ENCODE measurements around the gene STMN3. TPM values are rescaled to one million over a fixed set of nuclear protein-coding genes. Genes with fewer than 3 reads are reported as not detected.
"Not testable (repeated sequence)": the region's sequence is repeated elsewhere in the genome, so short reads cannot be mapped to it uniquely, and the experiment has no call there.

The STMN3 gene
- total and polyA plus RNA-seq, 11 donors, result 2.9 to 15.6 (median 5.2) TPM

DNA sequence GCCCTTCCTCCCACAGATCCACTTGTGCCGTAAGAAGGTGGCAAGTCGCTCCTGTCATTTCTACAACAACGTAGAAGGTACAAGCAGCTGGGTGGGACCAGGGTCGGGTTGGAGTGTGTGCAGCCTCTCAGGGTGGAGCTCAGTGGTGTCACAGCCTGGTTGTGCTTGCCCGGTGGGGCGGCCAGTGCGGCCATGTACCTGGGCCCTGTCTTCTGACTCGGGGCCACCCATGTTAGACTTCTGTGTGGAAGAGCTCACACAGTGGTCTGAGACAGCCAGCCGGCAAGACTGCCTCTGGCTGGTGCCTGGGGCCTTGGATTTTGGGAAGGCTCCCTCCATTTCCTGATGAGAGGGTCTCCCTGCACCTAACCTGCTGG lies 9.6 kb upstream of the STMN3 start:
- no peaks in the 10 kb centered on the region for H3K27me3 ChIP-seq
- peaks cover 0 to 67% (median 50%) of the 10 kb centered on the region in 9 donors for H3K36me3 ChIP-seq
- no peak for TF ChIP-seq POLR2A (IDR thresholded peaks at IDR 0.05)
- TF ChIP-seq CTCF (IDR thresholded peaks at IDR 0.05), result no peak
- no peak overlapping the region for H3K4me3 ChIP-seq
- H3K9me3 ChIP-seq, result no peaks in the 10 kb centered on the region
- intact Hi-C loops (cut with DNase I), result no loop called here
- no peak overlapping the region for H3K27ac ChIP-seq
- WGBS, 4 donors, result 92 to 95% (median 94%) methylated on average over 7 to 9 of the region's 9 CpGs
- peaks cover 3 to 14% (median 10%) of the 10 kb centered on the region in 12 donors for H3K4me1 ChIP-seq
- DNase-seq (no peak), ATAC-seq (no peak)

DNA sequence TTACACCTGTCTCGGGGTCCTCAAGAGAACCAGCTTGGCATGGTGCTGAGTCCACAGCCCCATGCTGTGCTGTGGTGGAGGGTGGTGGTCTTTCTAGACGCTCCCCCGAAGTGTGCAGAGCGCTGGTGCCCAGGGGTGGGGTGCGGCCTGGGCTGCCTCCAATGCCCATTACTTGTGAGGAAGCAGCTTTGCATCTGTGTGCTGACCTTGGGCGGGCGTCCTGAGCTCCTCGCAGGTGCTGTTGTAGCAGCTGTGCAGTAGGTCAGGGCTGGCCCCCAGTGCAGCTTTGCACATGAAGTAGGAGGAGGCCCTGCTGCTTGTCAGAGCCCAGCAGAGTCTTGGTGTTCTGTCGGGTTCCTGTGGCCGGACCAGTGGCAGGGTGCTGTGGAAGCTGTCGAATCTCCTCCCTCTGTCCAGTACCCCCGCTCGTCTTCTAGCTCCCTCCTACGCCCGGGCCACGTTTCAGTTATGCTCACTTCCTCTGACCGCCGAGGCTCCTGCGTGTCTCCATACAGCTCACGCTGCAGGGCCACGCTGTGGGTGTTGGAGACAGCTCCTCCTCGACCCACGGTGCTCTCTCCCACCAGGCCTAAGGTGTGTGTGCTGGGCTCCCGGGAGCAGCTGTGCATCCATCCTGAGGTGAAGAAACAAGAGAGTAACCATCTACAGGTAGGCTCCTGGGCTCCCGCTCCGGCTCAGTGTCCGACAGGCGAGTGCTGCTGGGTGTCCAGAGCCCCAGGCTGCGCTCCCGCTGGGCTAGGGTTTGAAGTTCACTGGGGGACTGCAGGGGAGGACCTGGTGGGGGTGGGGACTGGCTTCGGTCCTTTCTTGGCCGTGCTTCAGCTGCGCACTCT lies 9.0 kb upstream of the STMN3 start:
- no peak overlapping the region for H3K27ac ChIP-seq
- DNase-seq (no peak), ATAC-seq (no peak)
- intact Hi-C loops (cut with DNase I), result no loop called here
- TF ChIP-seq CTCF (IDR thresholded peaks at IDR 0.05), result no peak
- TF ChIP-seq POLR2A (IDR thresholded peaks at IDR 0.05), result no peak
- H3K4me3 ChIP-seq, result no peak overlapping the region
- H3K9me3 ChIP-seq, result no peaks in the 10 kb centered on the region
- H3K4me1 ChIP-seq, result peaks cover 3 to 20% (median 16%) of the 10 kb centered on the region in 12 donors
- H3K36me3 ChIP-seq, result peaks cover 0 to 61% (median 44%) of the 10 kb centered on the region in 9 donors
- WGBS, 4 donors, result 90 to 94% (median 91%) methylated on average over 25 to 33 of the region's 33 CpGs
- no peaks in the 10 kb centered on the region for H3K27me3 ChIP-seq

DNA sequence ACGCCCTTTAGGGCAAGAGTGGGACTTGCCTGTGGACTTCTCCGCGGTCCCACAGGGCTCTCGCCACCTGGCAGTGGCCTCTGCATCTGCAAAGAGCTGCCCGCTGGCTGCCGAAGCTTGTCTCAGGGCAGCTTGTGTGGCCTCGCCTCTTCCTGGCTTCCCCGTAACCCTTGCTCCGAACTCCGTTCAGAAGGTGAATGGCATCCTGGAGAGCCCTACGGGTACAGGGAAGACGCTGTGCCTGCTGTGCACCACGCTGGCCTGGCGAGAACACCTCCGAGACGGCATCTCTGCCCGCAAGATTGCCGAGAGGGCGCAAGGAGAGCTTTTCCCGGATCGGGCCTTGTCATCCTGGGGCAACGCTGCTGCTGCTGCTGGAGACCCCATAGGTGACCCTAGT lies 7.9 kb upstream of the STMN3 start:
- WGBS, 4 donors, result 95 to 97% (median 96%) methylated on average over 17 to 22 of the region's 22 CpGs
- intact Hi-C loops (cut with DNase I), result no loop called here
- Histone ChIP-seq H3K36me3 (peaks cover 0 to 52% (median 36%) of the 10 kb centered on the region in 9 donors), H3K9me3 (no peaks in the 10 kb centered on the region), H3K27ac (no peak overlapping the region), H3K4me3 (no peak overlapping the region), H3K27me3 (no peaks in the 10 kb centered on the region), H3K4me1 (peaks cover 3 to 23% (median 16%) of the 10 kb centered on the region in 12 donors)
- DNase-seq, result no peak
- TF ChIP-seq CTCF (IDR thresholded peaks at IDR 0.05) (no peak), POLR2A (IDR thresholded peaks at IDR 0.05) (no peak)
- no peak for ATAC-seq

DNA sequence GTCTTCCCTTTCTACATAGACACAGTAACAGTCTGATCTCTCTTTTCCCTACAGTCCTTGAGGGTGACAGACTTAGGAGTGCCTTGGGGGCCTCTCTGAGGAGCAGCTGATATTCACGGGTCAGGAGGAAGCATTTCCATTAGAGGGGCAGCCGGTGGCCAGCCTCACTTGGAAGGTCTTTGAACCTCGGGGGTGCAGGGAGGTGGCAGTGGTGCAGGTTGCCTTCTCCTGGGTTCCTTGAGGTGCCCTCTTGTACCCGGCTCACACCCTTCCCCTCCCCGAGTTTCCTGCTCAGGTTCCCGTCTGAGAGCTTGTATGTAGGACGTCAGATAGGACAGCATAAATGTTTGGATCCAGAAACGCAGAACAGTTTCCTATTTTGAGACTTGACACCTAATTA lies 7.4 kb upstream of the STMN3 start:
- H3K9me3 ChIP-seq, result no peaks in the 10 kb centered on the region
- no peaks in the 10 kb centered on the region for H3K27me3 ChIP-seq
- peaks cover 0 to 47% (median 32%) of the 10 kb centered on the region in 9 donors for H3K36me3 ChIP-seq
- H3K4me3 ChIP-seq, result no peak overlapping the region
- H3K4me1 ChIP-seq, result peaks cover 3 to 23% (median 16%) of the 10 kb centered on the region in 12 donors
- TF ChIP-seq CTCF (IDR thresholded peaks at IDR 0.05), result no peak
- ATAC-seq, result no peak
- intact Hi-C loops (cut with DNase I), result no loop called here
- H3K27ac ChIP-seq, result no peak overlapping the region
- no peak for DNase-seq
- WGBS, 4 donors, result 85 to 93% (median 87%) methylated on average over 8 of the region's 8 CpGs

- H3K27me3 ChIP-seq; H3K9me3 ChIP-seq; intact Hi-C loops (cut with DNase I); ATAC-seq; H3K27ac ChIP-seq; DNase-seq; H3K4me3 ChIP-seq: not testable (repeated sequence)
- 88 to 93% (median 92%) methylated on average over 10 of the region's 10 CpGs for WGBS, 4 donors
- Histone ChIP-seq H3K4me1 (peaks cover 3 to 23% (median 16%) of the 10 kb centered on the region in 12 donors), H3K36me3 (peaks cover 0 to 45% (median 32%) of the 10 kb centered on the region in 9 donors)
Observed at GRCh38 chr20:63660174-63660573, 7.0 kb upstream of the STMN3 start.
